ENCODE measurements around the gene SPACA6.
"Not testable (repeated sequence)": the region's sequence is repeated elsewhere in the genome, so short reads cannot be mapped to it uniquely, and the experiment has no call there.

SPACA6 gene, protein sequence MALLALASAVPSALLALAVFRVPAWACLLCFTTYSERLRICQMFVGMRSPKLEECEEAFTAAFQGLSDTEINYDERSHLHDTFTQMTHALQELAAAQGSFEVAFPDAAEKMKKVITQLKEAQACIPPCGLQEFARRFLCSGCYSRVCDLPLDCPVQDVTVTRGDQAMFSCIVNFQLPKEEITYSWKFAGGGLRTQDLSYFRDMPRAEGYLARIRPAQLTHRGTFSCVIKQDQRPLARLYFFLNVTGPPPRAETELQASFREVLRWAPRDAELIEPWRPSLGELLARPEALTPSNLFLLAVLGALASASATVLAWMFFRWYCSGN

DNA sequence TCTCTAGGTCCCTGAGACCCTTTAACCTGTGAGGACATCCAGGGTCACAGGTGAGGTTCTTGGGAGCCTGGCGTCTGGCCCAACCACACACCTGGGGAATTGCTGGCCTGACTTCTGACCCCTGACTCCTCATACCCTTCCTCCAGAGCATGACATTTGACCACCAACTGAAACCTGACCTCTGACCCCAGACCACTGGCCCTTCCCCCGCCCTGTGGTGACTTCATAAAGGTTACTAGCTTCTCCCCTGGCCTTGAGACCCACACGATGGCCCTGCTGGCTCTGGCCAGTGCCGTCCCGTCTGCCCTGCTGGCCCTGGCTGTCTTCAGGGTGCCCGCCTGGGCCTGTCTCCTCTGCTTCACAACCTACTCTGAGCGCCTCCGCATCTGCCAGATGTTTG is at the start of gene SPACA6:
SPACA6 (plus strand) TSS at position 71 of the 400 bp plus-strand sequence; CDS start at position 268, 197 bp downstream.
- DNase-seq (ENCODE audit: low spot score) = no peak

DNA sequence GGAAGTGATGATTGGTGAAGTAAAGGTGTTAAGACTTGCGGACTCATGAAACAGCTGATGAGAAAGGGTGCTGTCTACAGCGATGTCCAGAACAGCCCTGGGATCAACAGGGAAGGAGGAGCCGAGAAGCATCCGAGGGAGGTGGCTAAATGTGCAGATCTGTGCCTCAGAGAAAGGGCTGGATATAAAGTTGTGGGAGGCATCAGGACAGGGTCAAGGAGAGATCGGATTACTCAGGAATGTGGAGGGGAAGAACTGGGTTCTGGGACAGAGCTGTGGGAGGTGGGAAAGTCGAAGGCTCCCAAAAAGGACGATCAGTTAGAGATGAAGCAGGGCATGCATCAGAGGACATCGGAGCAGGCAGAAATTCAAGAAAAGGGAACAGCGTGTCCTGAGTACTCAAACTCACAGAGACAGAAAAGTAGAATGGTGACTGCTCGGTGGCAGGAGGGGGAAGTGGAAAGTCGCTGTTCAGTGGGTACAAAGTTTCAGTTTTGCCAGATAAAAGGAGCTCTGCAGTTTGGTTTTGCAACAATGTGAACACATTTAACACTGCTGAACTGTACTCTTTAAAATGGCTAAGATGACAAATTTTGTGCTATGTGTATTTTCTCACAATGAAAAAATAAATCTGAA is 48.4 kb upstream of the SPACA6 start:
- DNase-seq (ENCODE audit: low spot score) = no peak

DNA sequence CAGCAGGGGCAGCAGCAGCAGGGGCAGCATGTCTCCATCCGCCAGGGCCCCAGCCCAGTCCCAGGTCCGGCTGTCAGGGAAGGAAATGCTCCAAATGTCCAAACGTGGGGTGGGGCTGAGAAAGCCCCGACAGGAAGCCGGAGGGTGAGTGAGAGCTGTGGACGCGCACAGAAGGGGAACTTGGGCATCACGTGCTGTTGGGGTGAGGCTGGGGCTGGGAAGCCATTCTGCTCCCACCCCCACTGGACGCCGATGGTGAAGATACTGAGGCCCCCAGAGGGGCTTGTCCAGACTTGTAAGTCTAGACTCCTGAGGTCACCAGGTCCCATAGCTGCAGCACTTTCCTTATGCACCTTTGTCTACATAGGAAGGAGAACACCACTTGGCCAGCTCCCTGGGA is 46.4 kb upstream of the SPACA6 start, which contains the start of gene SIGLEC14:
SIGLEC14 (minus strand) TSS at position 96 of the 400 bp plus-strand sequence; CDS start at position 30, 66 bp downstream.
- DNase-seq (ENCODE audit: low spot score) = not testable (repeated sequence)

DNA sequence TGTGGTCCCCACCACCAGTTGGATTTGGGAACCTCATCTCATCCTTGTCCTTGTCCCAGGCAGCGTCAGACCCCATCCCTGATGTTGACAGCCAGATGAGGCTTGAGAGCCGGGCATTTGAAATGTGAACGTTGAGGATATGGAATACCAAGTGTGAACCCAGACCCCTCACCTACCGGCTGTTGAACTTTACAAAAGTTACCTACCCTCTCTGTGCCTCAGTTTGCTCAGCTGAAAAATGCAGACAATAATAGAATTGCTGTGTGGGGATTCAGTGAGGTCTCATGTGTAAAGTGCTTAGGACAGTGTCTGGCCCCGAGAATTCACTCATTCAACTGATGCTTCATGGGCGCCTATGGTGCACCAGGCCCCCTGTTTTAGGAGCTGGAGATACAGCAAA is 45.8 kb upstream of the SPACA6 start:
- no peak for DNase-seq (ENCODE audit: low spot score)

DNA sequence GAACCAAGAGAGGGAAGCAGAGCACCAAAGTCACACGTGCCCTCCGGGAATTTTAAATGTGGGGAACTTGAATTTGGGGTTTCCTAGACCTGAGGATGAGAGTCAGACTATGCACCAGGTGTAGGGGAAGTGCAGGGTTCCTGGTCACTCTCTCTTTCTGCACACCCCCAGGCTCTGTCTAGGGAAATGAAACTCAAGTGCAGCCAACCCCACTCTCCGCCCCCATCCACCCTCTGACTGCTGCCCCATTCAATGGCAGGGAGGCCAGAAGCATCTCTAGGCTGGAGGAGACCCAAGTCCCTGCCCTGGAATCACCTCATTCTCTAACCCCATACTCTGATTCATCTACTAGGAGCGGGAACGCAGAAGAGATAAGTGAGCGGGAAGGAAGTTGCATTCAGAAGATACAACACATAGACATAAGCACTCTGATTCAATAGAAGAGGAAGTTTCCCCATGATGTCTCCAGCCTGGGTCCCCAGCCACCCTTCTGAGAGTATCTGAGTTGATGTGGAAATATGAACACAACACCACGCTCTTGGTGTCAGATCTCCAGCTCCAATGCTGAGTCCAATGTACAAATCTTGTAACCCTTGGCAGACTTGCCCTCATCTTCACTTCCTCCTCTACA is 41.8 kb upstream of the SPACA6 start:
- DNase-seq (ENCODE audit: low spot score) = no peak

DNA sequence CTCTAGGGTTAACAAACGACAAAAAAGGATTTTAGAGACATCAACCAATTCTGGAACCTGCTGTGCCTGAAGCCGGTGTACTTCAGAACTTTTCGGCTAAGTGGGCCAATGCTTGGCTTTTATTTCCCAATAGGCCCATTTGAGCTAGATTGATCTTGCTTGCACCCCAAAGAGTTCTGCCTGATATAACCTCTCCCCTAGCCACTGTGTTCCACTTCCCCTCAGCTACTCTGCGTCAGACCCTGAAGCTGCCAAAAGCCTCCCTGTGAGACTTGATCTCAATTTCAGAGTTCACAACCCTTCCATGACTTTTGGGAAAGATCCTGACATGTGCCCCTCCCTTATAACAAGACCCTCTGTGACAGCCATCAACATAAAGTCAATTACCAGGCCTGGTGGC is 40.9 kb upstream of the SPACA6 start:
- no peak for DNase-seq (ENCODE audit: low spot score)

DNA sequence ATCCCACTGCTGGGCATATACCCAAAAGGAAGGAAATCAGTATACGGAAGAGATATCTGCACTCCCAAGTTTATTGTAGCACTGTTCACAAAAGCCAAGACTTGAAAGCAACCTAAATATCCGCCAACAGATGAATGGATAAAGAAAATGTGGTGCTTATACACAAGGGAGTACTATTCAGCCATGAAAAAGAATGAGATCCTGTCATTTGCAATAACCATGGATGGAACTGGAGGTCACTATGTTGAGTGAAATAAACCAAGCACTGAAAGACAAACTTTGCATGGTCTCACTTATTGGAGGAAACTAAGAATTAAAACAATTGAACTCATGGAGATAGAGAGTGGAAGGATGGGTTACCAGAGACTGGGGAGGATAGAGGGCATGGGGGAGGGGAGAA is 40.0 kb upstream of the SPACA6 start:
- DNase-seq (ENCODE audit: low spot score) = no peak

DNA sequence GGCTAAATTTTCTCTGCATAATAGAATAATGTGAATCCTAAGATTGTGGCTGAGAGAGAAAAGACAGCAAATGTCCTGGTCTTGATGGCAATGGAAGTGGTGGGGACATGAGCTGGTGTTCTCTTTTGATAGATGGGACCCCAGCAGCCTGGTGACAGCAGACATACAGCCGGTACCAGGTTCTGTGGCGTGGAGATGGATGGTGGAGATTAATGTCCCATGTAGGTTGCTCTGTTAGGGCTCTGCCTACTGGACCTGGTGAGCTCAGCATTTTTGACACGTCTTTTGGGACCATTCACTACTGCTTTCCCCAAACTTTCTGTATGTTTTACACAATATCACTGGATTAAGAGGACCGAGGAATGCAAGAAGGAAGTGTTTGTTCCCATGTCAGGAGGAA is 38.3 kb upstream of the SPACA6 start:
- DNase-seq (ENCODE audit: low spot score) = no peak

DNA sequence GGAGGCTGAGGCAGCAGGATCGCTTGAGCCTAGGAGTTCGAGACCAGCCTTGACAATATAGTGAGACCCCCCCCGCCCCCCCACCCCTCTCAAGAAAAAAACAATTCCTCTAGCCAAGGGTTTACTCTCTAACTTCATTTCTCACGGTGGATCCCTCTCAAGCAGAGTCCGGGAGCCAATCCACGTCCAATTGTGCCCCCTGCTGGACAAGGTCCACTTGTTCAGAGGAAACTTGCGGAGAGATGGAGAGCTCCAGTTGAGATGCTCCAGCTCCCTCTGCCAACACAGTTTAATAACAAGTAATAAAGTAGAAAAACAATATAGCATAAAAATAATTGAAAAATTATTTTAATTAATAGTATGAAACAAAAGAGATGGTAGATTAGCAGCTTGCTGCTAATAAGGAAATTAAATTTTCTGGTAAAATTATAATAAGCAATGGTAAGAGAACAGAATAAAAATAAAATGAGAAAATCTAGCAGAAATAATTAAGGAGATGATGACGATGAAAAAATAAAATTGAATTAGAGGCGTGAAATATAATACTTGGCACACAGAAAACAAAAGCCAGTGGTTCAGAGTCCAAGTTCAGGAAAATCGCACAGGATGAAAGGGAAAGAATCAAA is 32.0 kb upstream of the SPACA6 start:
- DNase-seq (ENCODE audit: low spot score) = peak; percentile 40

DNA sequence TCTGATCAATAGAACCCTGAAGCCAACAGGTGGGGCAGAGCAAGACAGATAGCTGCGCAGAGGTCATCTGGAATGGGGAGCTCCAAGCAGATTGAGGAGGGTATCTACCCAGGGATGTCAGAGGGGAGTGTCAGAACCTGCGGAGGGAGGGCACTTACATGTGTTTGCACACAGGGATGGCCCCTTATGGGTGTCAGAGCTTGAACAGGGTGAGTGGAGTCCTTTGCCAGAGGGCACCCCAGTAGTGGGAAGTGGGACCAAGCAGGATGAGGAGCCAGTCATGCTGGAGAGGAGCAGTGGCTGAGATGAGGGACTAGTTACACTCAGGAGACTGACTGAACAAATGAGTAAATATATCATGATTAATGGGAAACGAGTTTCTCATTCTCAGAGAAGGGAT is 29.5 kb upstream of the SPACA6 start:
- no peak for DNase-seq (ENCODE audit: low spot score)

DNA sequence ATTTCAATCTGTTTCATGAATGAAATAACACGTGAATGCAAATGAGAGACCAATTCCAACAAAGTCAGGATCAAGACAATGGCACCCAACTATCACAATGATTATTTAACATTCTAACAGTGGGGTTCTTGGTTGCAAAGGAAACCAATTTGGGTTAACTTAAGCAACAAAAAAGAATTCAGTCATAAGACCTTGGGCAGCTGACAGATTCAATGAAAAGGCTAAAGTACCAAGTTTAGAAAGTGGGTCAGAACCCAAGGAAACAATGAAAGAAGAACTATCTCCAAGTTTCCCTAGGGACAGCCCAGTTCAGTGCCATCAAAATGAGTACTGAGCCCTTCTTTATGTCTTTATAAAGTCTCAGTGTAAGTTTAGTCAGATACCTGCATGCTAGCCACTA is 29.0 kb upstream of the SPACA6 start:
- no peak for DNase-seq (ENCODE audit: low spot score)

DNA sequence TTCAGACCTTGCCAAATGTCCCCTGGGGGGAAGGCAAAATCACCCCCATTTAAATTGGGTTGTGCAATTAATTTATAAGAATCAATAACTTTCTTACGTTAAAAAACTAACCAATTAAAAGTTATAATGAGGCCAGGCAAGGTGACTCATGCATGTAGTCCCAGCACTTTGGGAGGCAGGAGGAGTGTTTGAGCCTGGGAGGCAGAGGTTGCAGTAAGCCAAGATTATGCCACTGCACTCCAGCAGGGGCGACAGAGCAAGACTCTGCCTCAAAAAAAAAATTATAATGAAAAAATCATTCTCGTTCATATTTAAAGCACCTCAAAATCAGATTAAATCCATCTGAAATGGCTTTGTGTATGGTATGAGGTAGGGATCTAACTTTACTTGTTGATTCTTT is 28.1 kb upstream of the SPACA6 start:
- no peak for DNase-seq (ENCODE audit: low spot score)

DNA sequence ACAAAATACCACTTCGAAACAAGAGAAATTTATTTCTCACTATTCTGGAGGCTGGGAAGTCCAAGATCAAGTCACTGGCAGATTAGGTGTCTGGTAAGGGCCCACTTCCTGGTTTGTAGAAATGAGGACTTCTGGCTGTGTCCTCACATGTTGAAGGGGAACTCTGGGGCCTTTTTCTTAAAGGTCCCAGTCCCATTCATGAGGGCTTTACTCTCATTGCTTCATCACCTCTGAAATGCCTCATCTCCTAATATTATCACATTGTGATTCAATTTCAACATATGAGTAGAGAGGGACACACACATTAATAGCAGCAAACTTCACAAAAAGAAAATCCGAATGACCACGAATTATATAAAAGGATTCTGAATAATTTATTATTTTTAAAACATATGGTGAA is 24.9 kb upstream of the SPACA6 start:
- DNase-seq (ENCODE audit: low spot score) = no peak

DNA sequence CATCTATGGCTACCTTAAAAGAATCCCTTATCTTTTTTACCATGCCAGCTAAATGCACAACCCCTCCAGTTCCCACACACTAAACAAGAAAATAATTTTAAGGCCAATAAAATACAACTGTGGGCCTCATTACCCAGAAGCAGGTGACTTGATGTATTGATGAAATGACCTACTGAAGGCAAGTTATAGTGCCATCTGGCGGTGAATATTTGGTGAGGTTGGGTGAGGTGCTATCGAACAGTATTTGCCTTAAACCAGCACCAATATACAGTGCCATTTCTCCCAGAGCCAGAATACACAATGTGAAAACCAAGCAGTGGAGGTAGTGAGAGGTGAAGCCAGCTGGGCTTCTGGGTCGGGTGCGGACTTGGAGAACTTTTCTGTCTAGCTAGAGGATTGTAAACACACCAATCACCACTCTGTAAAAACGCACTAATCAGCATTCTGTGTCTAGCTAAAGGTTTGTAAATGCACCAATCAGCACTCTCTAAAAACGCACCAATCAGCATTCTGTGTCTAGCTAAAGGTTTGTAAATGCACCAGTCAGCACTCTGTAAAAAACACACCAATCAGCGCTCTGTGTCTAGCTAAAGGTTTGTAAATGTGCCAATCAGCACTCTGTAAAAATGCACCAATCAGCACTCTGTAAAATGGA is 17.1 kb upstream of the SPACA6 start:
- DNase-seq (ENCODE audit: low spot score) = not testable (repeated sequence)

DNA sequence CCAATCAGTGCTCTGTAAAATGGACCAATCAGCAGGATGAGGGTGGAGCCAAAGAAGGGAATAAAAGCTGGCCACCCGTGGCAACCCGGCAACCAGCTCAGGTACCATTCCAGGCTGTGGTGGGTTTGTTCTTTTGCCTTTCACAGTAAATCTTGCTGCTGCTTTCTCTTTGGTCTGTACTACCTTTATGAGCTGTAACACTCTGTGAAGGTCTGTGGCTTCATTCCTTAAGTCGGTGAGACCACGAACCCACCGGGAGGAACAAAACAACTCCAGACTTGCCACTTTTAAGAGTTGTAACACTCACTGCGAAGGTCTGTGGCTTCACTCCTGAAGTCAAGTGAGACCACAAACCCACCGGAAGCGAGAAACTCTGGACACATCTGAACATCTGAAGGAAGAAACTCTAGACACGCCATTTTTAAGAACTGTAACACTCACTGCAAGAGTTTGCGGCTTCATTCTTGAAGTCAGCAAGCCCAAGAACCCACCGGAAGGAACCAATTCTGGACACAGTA is 16.5 kb upstream of the SPACA6 start:
- peak; percentile 39 for DNase-seq (ENCODE audit: low spot score)

DNA sequence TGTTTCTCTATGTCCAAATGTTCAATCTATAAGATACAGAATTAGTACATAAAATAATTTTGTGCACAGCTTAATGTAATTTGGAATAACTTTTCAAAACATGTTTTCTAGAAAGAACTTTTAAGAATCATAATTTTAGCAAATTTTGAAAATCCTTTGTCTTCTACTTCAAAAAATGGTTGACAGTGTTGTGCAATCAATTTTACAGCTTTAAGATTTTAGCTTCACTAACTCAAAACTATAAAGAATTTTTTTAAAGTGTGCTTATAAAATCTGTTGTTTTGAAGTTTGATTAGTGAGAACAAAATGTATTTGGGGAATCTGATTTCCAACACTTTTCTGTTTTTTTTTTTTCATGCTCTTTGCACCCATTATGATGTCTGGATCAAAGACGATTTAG is 12.7 kb upstream of the SPACA6 start:
- DNase-seq (ENCODE audit: low spot score) = no peak

DNA sequence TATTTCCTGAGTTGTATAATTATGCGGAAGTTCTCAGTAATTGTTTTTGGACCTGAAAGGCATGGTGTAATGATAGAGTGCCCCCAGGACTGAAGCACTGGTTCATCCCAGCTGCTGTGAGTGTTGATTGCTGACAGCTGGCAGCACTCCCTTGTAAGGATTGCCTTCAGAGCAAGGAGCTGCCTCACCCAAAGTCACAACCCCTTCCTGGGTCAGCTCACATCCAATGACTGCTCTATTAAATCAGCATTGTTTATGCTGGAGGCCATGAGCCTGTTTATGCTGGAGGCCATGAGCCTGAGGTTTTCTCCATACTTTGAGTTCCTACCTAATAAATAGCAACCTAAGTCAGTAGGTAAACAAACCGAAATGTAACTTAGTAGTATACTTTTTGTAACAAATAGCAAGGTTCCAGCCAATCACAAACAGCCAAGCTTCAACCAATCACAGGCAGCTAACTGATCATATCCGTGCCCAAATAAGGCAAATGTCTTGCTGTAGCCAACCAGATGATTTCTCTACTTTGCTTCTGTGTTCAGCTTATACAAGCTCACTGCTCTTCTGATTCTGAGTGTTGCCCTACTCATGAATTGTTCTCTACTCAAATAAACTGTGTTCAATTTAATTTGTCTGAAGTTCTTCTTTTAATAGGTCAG is 11.7 kb upstream of the SPACA6 start:
- no peak for DNase-seq (ENCODE audit: low spot score)

DNA sequence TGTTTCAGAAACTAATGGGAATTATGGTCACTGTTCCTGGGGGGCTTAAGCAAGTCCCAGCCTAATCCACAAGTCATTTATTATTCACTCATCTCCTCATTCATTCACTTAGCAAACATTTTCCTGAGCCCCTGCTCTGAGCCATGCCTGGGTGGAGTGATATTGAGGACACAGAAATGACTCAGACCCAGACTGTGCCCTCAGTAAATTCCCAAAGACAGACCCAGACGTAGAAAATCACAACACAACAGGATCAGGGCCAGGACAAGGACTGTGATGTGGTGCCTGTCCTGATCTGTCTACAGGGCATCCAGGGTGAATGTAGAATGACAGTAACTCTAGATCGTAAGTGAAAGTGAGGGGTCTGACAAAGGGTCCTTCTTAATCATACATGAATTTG is 7.0 kb upstream of the SPACA6 start:
- DNase-seq (ENCODE audit: low spot score) = no peak

DNA sequence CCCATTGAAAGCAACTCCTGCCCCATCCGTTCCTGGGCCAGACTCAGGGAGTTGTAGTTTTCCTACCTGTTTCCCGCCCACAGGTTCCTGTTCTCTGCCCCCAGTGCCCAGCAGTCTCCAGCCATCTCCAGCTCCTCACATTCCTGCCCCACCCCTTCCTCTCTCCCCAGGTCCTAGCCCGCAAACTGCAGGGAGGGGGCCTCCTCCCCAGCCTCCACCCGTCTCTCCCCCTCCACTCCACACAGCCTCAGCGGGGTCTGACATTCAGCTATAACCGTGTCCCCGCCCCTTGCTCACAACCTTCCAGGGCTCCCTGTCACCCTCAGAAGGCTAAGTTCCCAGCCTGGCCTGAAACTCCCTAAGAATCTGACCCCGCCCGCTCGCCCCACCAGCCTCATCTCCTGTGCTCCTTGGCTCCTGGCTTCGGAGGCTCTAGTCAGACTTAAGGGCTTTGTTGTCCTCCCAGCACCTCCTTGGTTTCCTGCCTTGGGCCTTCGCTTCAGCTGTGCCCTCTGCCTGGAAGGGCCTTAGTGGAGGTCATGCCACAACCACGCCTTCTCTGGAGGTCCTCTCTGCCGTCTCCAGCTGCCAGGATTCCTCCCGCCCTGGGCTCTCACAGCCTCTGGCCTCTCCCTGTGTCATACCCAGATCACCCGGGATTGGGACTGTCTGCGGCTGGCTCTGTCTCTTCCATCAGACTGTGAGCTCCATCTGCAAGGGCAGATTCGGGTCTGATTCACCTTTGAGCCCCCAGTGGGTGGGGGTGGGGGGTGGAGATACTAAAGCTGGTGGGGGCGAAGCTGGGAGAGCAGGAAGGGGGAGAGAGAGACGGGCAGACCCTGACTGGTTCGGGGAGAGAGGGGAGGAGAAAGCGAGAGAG is 5.1 kb upstream of the SPACA6 start:
- DNase-seq (ENCODE audit: low spot score) = no peak

Data from CD4-positive, alpha-beta T cell treated with Interleukin-6 at 100 ng/mL for 8 hours (primary cell).